HepG2 (cell line): Measurements from ENCODE around the gene VIM. TPM values are rescaled to one million over a fixed set of nuclear protein-coding genes. Genes with fewer than 3 reads are reported as not detected.

Experiments used
- ATAC-seq: fragments of 200-7000 bp; cut with Tn5 transposase; 3 replicates; pipeline ENCODE4 v1.9.1; 2020; ENCODE audit warnings: mild to moderate bottlenecking, moderate library complexity
- BruUV-seq: library from RNA; stranded (reverse); fragments of 400-500 nt; replicated peaks from 2 replicates; lab custom pipeline; 2021; lab: Mats Ljungman, UMichigan
- CTCF ChIA-PET: fragments of 300-600 bp; formaldehyde crosslinking; extraction: SDS; loops from one replicate; lab custom pipeline; 2021; ENCODE audit warnings: low total read pairs, inconsistent platforms, low intra/inter-chr PET ratio; lab: Yijun Ruan, JAX
- POLR2A ChIA-PET: fragments of 350-600 bp; sonication (Branson Sonifier 250); formaldehyde crosslinking; loops from one replicate; lab custom pipeline; 2020; ENCODE audit warnings: antibody characterized with exemption, inconsistent platforms; lab: Yijun Ruan, JAX
- DNase-seq: peaks from one replicate; pipeline ENCODE4 v3.0.0-alpha.2; 2015; ENCODE audit warnings: low spot score
- FAIRE-seq: peaks from 3 replicates; lab custom pipeline; 2011; peaks lifted over from hg19 to GRCh38; lab: Jason Lieb, UNC
- H2AFZ ChIP-seq: one replicate; pipeline ENCODE4 v1.6.1; 2011; ENCODE audit warnings: low read length, inconsistent platforms
- H3K27ac ChIP-seq: fragments of 300-600 bp; 3 replicates; pipeline ENCODE4 v1.8.0; 2011; ENCODE audit warnings: mixed run types, mild to moderate bottlenecking, mixed read lengths, low read length, inconsistent platforms; ENCODE audit not compliant: insufficient read depth; ENCODE audit errors: extremely low read length
- H3K27me3 ChIP-seq, 2 experiments: fragments of 200-600 bp in 1 of 2; 2 replicates in 1 of 2; 3 replicates in 1 of 2; pipeline versions ENCODE4 v1.6.0 to v1.8.0; 2011; ENCODE audit warnings: low read length in 2 of 2, mild to moderate bottlenecking in 2 of 2, moderate library complexity in 2 of 2, inconsistent platforms in 1 of 2; ENCODE audit not compliant: insufficient read depth in 2 of 2, control insufficient read depth in 1 of 2
- H3K36me3 ChIP-seq, 2 experiments: fragments of 200-600 bp in 1 of 2; replicated peaks in 1 of 2; 2 replicates in 1 of 2; 3 replicates in 1 of 2; pipeline versions ENCODE4 v1.5.1 to v1.8.0; 2011; ENCODE audit warnings: low read length in 2 of 2, inconsistent platforms in 1 of 2; ENCODE audit not compliant: insufficient read depth in 2 of 2, control insufficient read depth in 1 of 2
- H3K4me1 ChIP-seq: 2 replicates; pipeline ENCODE4 v1.5.1; 2012; ENCODE audit warnings: low read length, inconsistent platforms; ENCODE audit not compliant: insufficient read depth
- H3K4me2 ChIP-seq: 2 replicates; pipeline ENCODE4 v1.6.0; 2011; ENCODE audit warnings: low read depth, low read length, inconsistent platforms
- H3K4me3 ChIP-seq, 3 experiments: fragments of 200-600 bp in 1 of 3; sonication (generic), shearing (Covaris generic) in 1 of 3; replicated peaks in 1 of 3; 2 replicates each; pipeline ENCODE4 v1.5.1; 2011 to 2016; ENCODE audit warnings: low read length in 3 of 3, inconsistent platforms in 2 of 3, low read depth in 2 of 3, mild to moderate bottlenecking in 2 of 3, control low read depth in 1 of 3, mixed read lengths in 1 of 3; ENCODE audit not compliant: insufficient read depth in 1 of 3
- H3K79me2 ChIP-seq: one replicate; pipeline ENCODE4 v1.6.1; 2011; ENCODE audit warnings: low read length, inconsistent platforms; ENCODE audit not compliant: insufficient read depth
- H3K9ac ChIP-seq: 2 replicates; pipeline ENCODE4 v1.6.0; 2011; ENCODE audit warnings: mild to moderate bottlenecking, low read depth, low read length, inconsistent platforms; ENCODE audit not compliant: insufficient read depth
- H3K9me3 ChIP-seq: 2 replicates; pipeline ENCODE4 v1.5.1; 2012; ENCODE audit warnings: mild to moderate bottlenecking, low read length
- H4K20me1 ChIP-seq: 2 replicates; pipeline ENCODE4 v1.6.0; 2011; ENCODE audit warnings: inconsistent platforms, mild to moderate bottlenecking, low read length, moderate library complexity; ENCODE audit not compliant: insufficient read depth
- ARHGAP35 ChIP-seq: sonication (generic); formaldehyde crosslinking; IDR thresholded peaks from 2 replicates; pipeline ENCODE4 v1.9.0; 2022; ENCODE audit warnings: mild to moderate bottlenecking, inconsistent platforms, moderate library complexity, missing genetic modification reagents, borderline replicate concordance
- ATF1 ChIP-seq: IDR thresholded peaks from 2 replicates; pipeline ENCODE4 v1.6.1; 2016; ENCODE audit warnings: mild to moderate bottlenecking, control low read depth
- BATF2 ChIP-seq: sonication (generic); formaldehyde crosslinking; IDR thresholded peaks from 2 replicates; pipeline ENCODE4 v1.8.0; 2022; ENCODE audit warnings: mild to moderate bottlenecking, missing genetic modification reagents, moderate library complexity
- CREBL2 ChIP-seq: sonication (generic); formaldehyde crosslinking; IDR thresholded peaks from 2 replicates; pipeline ENCODE4 v1.8.1; 2023; ENCODE audit warnings: missing genetic modification reagents, mild to moderate bottlenecking, borderline replicate concordance
- ELF4 ChIP-seq: sonication (generic); formaldehyde crosslinking; IDR thresholded peaks from 2 replicates; pipeline ENCODE4 v1.5.0; 2020; ENCODE audit warnings: missing genetic modification reagents, mild to moderate bottlenecking, moderate library complexity, borderline replicate concordance
- EP300 ChIP-seq, 3 experiments: sonication (generic) in 1 of 3; formaldehyde crosslinking in 1 of 3; IDR thresholded peaks; 2 replicates each; pipeline versions ENCODE4 v1.5.1 to v1.6.1; 2011 to 2020; ENCODE audit warnings: low read depth in 2 of 3, low read length in 2 of 3, borderline replicate concordance in 1 of 3, improper control_type of control experiment in 1 of 3, mild to moderate bottlenecking in 1 of 3, missing genetic modification reagents in 1 of 3, moderate library complexity in 1 of 3
- ETV5 ChIP-seq: IDR thresholded peaks from 2 replicates; pipeline ENCODE4 v1.6.1; 2018; ENCODE audit warnings: missing biosample characterization, missing genetic modification reagents, inconsistent platforms, borderline replicate concordance
- IRF9 ChIP-seq: sonication (generic); formaldehyde crosslinking; IDR thresholded peaks from 2 replicates; pipeline ENCODE4 v1.8.0; 2022; ENCODE audit warnings: missing genetic modification reagents, mild to moderate bottlenecking, borderline replicate concordance
- RFX1 ChIP-seq: fragments of 450-650 bp; IDR thresholded peaks from 2 replicates; pipeline ENCODE4 v1.6.1; 2017
- SPEN ChIP-seq: sonication (generic); formaldehyde crosslinking; IDR thresholded peaks from 2 replicates; pipeline ENCODE4 v1.5.1; 2020; ENCODE audit warnings: low read depth, mild to moderate bottlenecking, missing genetic modification reagents
- U2AF1 ChIP-seq: fragments of 200-400 bp; formaldehyde crosslinking; optimal IDR thresholded peaks from 2 replicates; pipeline ENCODE3; 2017; ENCODE audit warnings: mild to moderate bottlenecking, low read depth, low read length
- ZBTB3 ChIP-seq: sonication (generic); formaldehyde crosslinking; IDR thresholded peaks from 2 replicates; pipeline ENCODE4 v1.4.0; 2020; ENCODE audit warnings: low read depth, mild to moderate bottlenecking, moderate library complexity, missing genetic modification reagents, borderline replicate concordance
- ZNF660 ChIP-seq: sonication (generic); formaldehyde crosslinking; IDR thresholded peaks from 2 replicates; pipeline ENCODE4 v1.5.1; 2020; ENCODE audit warnings: mild to moderate bottlenecking, low read depth, missing genetic modification reagents, borderline replicate concordance
- in situ Hi-C: cut with HindIII; loops from 2 replicates; pipeline ENCODE4 v1.10.0; 2017; ENCODE audit warnings: low pct_unique_long_range_greater_than_20kb; ENCODE audit not compliant: extremely low pct_ligation_motif_present
- intact Hi-C: fragments of 100-400 bp; cut with micrococcal nuclease; formaldehyde crosslinking; loops from one replicate; pipeline ENCODE4 v1.10.0; 2022; ENCODE audit not compliant: unreplicated experiment
- polyA plus RNA-seq, 8 experiments: library from polyadenylated mRNA; depleted of rRNA in 3 of 8; stranded (reverse) in 7 of 8; unstranded in 1 of 8; fragments of >200 nt; fragmentation: Illumina TruSeq in 4 of 8; extraction: Trizol in 4 of 8; gene quantifications; 2 replicates each; pipeline versions ENCODE4 v1.2.1 to v1.2.3, GENCODE V29; 2011 to 2016; ENCODE audit warnings: low read depth in 4 of 8, missing spikeins in 1 of 8, mixed read lengths in 1 of 8; ENCODE audit not compliant: insufficient read depth in 1 of 8
- total RNA-seq, 5 experiments: library from RNA; depleted of rRNA; stranded (reverse); fragments of >200 nt; fragmentation: Illumina TruSeq; extraction: Trizol; gene quantifications; 2 replicates each; pipeline ENCODE4 v1.2.3, GENCODE V29; 2016; ENCODE audit warnings: low read depth in 1 of 5
- TF ChIP-seq, protein P1 (sequence below): sonication (generic); formaldehyde crosslinking; IDR thresholded peaks from 2 replicates; pipeline ENCODE4 v1.4.0; 2020; ENCODE audit warnings: missing genetic modification reagents, low read depth, mild to moderate bottlenecking, borderline replicate concordance
- TF ChIP-seq, protein P2 (sequence below): sonication (generic); formaldehyde crosslinking; IDR thresholded peaks from 2 replicates; pipeline ENCODE4 v1.4.0; 2020; ENCODE audit warnings: mild to moderate bottlenecking, missing genetic modification reagents

The VIM gene
- total and polyA plus RNA-seq, 2 of the 13 experiments (the other 11 are each of a cell fraction or from before 2014, with no cell fraction given), result not detected

DNA sequence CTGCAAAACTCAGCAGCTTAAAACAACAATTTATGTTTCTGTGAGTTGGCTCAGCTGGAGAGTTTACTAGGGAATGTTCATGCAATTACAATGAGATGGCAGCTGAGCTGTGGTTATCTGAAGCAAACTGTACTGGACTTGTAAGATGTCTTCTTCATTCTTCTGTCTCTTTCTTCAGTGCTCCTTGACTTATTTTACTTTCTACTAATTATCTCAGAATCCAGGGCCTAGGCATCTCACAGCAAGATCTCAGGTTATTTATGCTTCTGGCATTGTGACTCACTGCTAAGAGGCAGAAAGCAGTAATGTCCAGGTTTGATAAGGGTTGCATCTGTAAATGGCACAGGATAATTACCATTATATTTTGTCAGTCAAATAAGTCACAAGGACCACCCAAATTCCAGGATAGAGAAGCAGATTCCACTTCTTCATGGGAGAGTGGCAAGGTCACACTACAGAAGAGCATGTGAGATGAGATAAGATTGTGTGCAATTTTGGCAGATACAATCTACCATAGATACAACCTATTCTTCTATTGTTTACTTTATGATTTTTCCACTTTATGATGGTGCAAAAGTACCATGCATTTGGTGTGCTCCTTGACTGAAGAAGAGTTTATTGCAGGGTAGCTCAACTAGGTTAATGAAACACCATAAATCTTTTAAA is 16.8 kb downstream of the VIM start:
- BruUV-seq, result no TSS peak
- Histone ChIP-seq H3K79me2 (no peaks in the 10 kb centered on the region), H3K9ac (no peak overlapping the region), H3K4me2 (no peak overlapping the region), H3K27ac (no peak overlapping the region), H4K20me1 (no peaks in the 10 kb centered on the region), H2AFZ (no peak overlapping the region), H3K9me3 (peaks cover 9% of the 10 kb centered on the region; the same call in 1 of the 2 replicates), H3K36me3 (no peaks in the 10 kb centered on the region), H3K4me3 (no peak overlapping the region), H3K27me3 (no peaks in the 10 kb centered on the region), H3K4me1 (no peaks in the 10 kb centered on the region)
- in situ Hi-C loops, result loop anchor here (25.0 kb wide), 1 partner anchor 1383 kb away; the partner anchor contains the start of gene MINDY3
- ChIA-PET CTCF (no interaction called here), POLR2A (no interaction called here)
- TF ChIP-seq IRF9 (no peak), U2AF1 (no peak), CREBL2 (CRISPR knock-in tag) (no peak), ZBTB3 (CRISPR knock-in tag) (no peak), ETV5 (CRISPR knock-in tag) (no peak), ARHGAP35 (no peak), BATF2 (CRISPR knock-in tag) (no peak), ZNF660 (no peak), ELF4 (CRISPR knock-in tag) (no peak), SPEN (CRISPR knock-in tag) (no peak), ATF1 (CRISPR knock-in tag) (no peak), RFX1 (no peak), EP300 (IDR thresholded peaks at IDR 0.05; ENCODE audit: low read depth in 2 of 2, low read length in 2 of 2) (no peak), EP300 (CRISPR knock-in tag; IDR thresholded peaks at IDR 0.05; ENCODE audit: borderline replicate concordance) (no peak)
- TF ChIP-seq, protein P1, sequence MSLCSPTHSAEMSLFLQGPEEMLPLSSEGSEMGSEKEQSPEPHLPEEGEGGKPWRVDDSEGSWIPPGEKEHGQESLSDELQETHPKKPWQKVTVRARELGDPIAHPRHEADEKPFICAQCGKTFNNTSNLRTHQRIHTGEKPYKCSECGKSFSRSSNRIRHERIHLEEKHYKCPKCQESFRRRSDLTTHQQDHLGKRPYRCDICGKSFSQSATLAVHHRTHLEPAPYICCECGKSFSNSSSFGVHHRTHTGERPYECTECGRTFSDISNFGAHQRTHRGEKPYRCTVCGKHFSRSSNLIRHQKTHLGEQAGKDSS (CRISPR knock-in tag), result no peak
- TF ChIP-seq, protein P2, sequence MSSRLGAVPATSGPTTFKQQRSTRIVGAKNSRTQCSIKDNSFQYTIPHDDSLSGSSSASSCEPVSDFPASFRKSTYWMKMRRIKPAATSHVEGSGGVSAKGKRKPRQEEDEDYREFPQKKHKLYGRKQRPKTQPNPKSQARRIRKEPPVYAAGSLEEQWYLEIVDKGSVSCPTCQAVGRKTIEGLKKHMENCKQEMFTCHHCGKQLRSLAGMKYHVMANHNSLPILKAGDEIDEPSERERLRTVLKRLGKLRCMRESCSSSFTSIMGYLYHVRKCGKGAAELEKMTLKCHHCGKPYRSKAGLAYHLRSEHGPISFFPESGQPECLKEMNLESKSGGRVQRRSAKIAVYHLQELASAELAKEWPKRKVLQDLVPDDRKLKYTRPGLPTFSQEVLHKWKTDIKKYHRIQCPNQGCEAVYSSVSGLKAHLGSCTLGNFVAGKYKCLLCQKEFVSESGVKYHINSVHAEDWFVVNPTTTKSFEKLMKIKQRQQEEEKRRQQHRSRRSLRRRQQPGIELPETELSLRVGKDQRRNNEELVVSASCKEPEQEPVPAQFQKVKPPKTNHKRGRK (CRISPR knock-in tag), result no peak
- ATAC-seq (no peak), FAIRE-seq (no peak), DNase-seq (no peak)
- intact Hi-C loops, result no loop called here
